ENCODE measurements around the gene SYNPO2.
"Not testable (repeated sequence)": the region's sequence is repeated elsewhere in the genome, so short reads cannot be mapped to it uniquely, and the experiment has no call there.

The SYNPO2 gene

GRCh38 chr4:118968813-118969212 is 80.2 kb downstream of the SYNPO2 start:
- no peak overlapping the region for H3K4me3 ChIP-seq (replicated peaks; ENCODE audit: low read depth, low read length)
- no peak for TF ChIP-seq CTCF (IDR thresholded peaks at IDR 0.05; ENCODE audit: low read length, missing control alignments)
- DNase-seq (ENCODE audit: low read depth): no peak

- no peak overlapping the region for H3K4me3 ChIP-seq (replicated peaks; ENCODE audit: low read depth, low read length)
- TF ChIP-seq CTCF (IDR thresholded peaks at IDR 0.05; ENCODE audit: low read length, missing control alignments): peak; percentile 79
- peak; percentile 85 for DNase-seq (ENCODE audit: low read depth)
Measured at GRCh38 chr4:118969359-118969758, 80.7 kb downstream of the SYNPO2 start.

GRCh38 chr4:118972167-118972566 is 83.5 kb downstream of the SYNPO2 start:
- no peak for TF ChIP-seq CTCF (IDR thresholded peaks at IDR 0.05; ENCODE audit: low read length, missing control alignments)
- DNase-seq (ENCODE audit: low read depth): no peak
- H3K4me3 ChIP-seq (replicated peaks; ENCODE audit: low read depth, low read length): no peak overlapping the region

GRCh38 chr4:118973295-118973694 is 84.6 kb downstream of the SYNPO2 start:
- H3K4me3 ChIP-seq (replicated peaks; ENCODE audit: low read depth, low read length): no peak overlapping the region
- no peak for TF ChIP-seq CTCF (IDR thresholded peaks at IDR 0.05; ENCODE audit: low read length, missing control alignments)
- no peak for DNase-seq (ENCODE audit: low read depth)

- DNase-seq (ENCODE audit: low read depth): peak; percentile 40
Measured at GRCh38 chr4:118974758-118975157, 86.1 kb downstream of the SYNPO2 start.

GRCh38 chr4:118975449-118976192 is 87.0 kb downstream of the SYNPO2 start:
- H3K4me3 ChIP-seq (replicated peaks; ENCODE audit: low read depth, low read length): no peak overlapping the region
- no peak for DNase-seq (ENCODE audit: low read depth)
- TF ChIP-seq CTCF (IDR thresholded peaks at IDR 0.05; ENCODE audit: low read length, missing control alignments): no peak

More at GRCh38 chr4:118974758-118975157, 86.1 kb downstream of the SYNPO2 start:
- no peak for TF ChIP-seq CTCF (IDR thresholded peaks at IDR 0.05; ENCODE audit: low read length, missing control alignments)
- no peak overlapping the region for H3K4me3 ChIP-seq (replicated peaks; ENCODE audit: low read depth, low read length)

- H3K4me3 ChIP-seq (replicated peaks; ENCODE audit: low read depth, low read length); DNase-seq (ENCODE audit: low read depth): not testable (repeated sequence)
Measured at GRCh38 chr4:118976193-118976560, 87.5 kb downstream of the SYNPO2 start.

- not testable (repeated sequence) for DNase-seq (ENCODE audit: low read depth); H3K4me3 ChIP-seq (replicated peaks; ENCODE audit: low read depth, low read length)
Measured at GRCh38 chr4:118977100-118977499, 88.4 kb downstream of the SYNPO2 start.
